ENCODE results near the gene LMF1. TPM values are rescaled to one million over a fixed set of nuclear protein-coding genes. Genes with fewer than 3 reads are reported as not detected.
A peak's percentile ranks its signal among the peaks of the same experiment; 100 is the strongest.

The LMF1 gene
- total RNA-seq, 1 donor: 35.8 TPM

GRCh38 chr16:939941-940340, 30.8 kb downstream of the LMF1 start:
- DNase-seq (ENCODE audit: insufficient read length, low spot score, missing footprints): peak; percentile 31
- H4K20me1 ChIP-seq (ENCODE audit: insufficient read depth, low read length): no peaks in the 10 kb centered on the region
- H3K79me2 ChIP-seq (ENCODE audit: insufficient read depth, low read length): no peaks in the 10 kb centered on the region
- H3K36me3 ChIP-seq (ENCODE audit: insufficient read depth, low read length): no peaks in the 10 kb centered on the region
- H3K27me3 ChIP-seq (ENCODE audit: insufficient read depth, low read length): no peaks in the 10 kb centered on the region
- H3K4me1 ChIP-seq (ENCODE audit: insufficient read depth, low read length): no peaks in the 10 kb centered on the region
- no peak overlapping the region for H3K4me2 ChIP-seq (ENCODE audit: insufficient read depth, low read length)
- no peak overlapping the region for H2AFZ ChIP-seq (ENCODE audit: low read length)
- no peak overlapping the region for H3K4me3 ChIP-seq (ENCODE audit: insufficient read depth, low read length)
- TF ChIP-seq, protein P1, sequence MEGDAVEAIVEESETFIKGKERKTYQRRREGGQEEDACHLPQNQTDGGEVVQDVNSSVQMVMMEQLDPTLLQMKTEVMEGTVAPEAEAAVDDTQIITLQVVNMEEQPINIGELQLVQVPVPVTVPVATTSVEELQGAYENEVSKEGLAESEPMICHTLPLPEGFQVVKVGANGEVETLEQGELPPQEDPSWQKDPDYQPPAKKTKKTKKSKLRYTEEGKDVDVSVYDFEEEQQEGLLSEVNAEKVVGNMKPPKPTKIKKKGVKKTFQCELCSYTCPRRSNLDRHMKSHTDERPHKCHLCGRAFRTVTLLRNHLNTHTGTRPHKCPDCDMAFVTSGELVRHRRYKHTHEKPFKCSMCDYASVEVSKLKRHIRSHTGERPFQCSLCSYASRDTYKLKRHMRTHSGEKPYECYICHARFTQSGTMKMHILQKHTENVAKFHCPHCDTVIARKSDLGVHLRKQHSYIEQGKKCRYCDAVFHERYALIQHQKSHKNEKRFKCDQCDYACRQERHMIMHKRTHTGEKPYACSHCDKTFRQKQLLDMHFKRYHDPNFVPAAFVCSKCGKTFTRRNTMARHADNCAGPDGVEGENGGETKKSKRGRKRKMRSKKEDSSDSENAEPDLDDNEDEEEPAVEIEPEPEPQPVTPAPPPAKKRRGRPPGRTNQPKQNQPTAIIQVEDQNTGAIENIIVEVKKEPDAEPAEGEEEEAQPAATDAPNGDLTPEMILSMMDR (IDR thresholded peaks at IDR 0.05; ENCODE audit: extremely low read depth, low read depth, low read length): no peak
- no peak overlapping the region for H3K27ac ChIP-seq (ENCODE audit: low read depth, low read length)
- peaks cover 3% of the 10 kb centered on the region for H3K9me3 ChIP-seq (ENCODE audit: low read depth, low read length)

DNA sequence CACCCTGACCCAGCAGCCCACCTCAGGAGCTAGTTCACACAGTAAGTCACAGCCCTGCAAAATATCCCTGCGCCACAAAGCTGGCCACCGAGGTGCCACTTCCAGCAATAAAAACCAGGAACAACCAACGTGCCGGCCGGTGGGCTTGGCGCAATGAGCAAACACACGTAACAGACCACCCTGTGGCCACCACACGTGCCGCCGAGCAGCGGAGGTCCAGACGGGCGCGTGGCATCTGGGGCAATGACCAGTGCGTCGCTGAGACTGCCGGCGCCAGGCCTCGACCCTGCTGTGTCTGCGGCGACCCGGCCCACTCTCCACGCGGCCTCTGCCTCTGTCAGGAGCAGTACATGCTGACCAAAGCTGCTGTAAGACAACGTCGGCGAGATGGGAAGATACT, 31.5 kb downstream of the LMF1 start:
- H3K4me1 ChIP-seq (ENCODE audit: insufficient read depth, low read length): no peaks in the 10 kb centered on the region
- DNase-seq (ENCODE audit: insufficient read length, low spot score, missing footprints): peak; percentile 27
- peaks cover 3% of the 10 kb centered on the region for H3K9me3 ChIP-seq (ENCODE audit: low read depth, low read length)
- no peaks in the 10 kb centered on the region for H3K27me3 ChIP-seq (ENCODE audit: insufficient read depth, low read length)
- no peak overlapping the region for H2AFZ ChIP-seq (ENCODE audit: low read length)
- no peaks in the 10 kb centered on the region for H3K79me2 ChIP-seq (ENCODE audit: insufficient read depth, low read length)
- H3K36me3 ChIP-seq (ENCODE audit: insufficient read depth, low read length): no peaks in the 10 kb centered on the region
- no peak overlapping the region for H3K4me3 ChIP-seq (ENCODE audit: insufficient read depth, low read length)
- TF ChIP-seq, protein P1 (IDR thresholded peaks at IDR 0.05; ENCODE audit: extremely low read depth, low read depth, low read length): no peak
- H3K4me2 ChIP-seq (ENCODE audit: insufficient read depth, low read length): no peak overlapping the region
- no peak overlapping the region for H3K27ac ChIP-seq (ENCODE audit: low read depth, low read length)
- no peaks in the 10 kb centered on the region for H4K20me1 ChIP-seq (ENCODE audit: insufficient read depth, low read length)

- Histone ChIP-seq H3K4me1 (ENCODE audit: insufficient read depth, low read length) (no peaks in the 10 kb centered on the region), H4K20me1 (ENCODE audit: insufficient read depth, low read length) (no peaks in the 10 kb centered on the region), H3K27ac (ENCODE audit: low read depth, low read length) (no peak overlapping the region), H3K4me2 (ENCODE audit: insufficient read depth, low read length) (no peak overlapping the region), H3K36me3 (ENCODE audit: insufficient read depth, low read length) (no peaks in the 10 kb centered on the region), H2AFZ (ENCODE audit: low read length) (no peak overlapping the region), H3K4me3 (ENCODE audit: insufficient read depth, low read length) (no peak overlapping the region), H3K79me2 (ENCODE audit: insufficient read depth, low read length) (no peaks in the 10 kb centered on the region), H3K9me3 (ENCODE audit: low read depth, low read length) (peaks cover 3% of the 10 kb centered on the region), H3K27me3 (ENCODE audit: insufficient read depth, low read length) (no peaks in the 10 kb centered on the region)
- TF ChIP-seq, protein P1 (IDR thresholded peaks at IDR 0.05; ENCODE audit: extremely low read depth, low read depth, low read length): no peak
- DNase-seq (ENCODE audit: insufficient read length, low spot score, missing footprints): peak; percentile 55
Observed at GRCh38 chr16:938752-939151, 32.0 kb downstream of the LMF1 start.

DNA sequence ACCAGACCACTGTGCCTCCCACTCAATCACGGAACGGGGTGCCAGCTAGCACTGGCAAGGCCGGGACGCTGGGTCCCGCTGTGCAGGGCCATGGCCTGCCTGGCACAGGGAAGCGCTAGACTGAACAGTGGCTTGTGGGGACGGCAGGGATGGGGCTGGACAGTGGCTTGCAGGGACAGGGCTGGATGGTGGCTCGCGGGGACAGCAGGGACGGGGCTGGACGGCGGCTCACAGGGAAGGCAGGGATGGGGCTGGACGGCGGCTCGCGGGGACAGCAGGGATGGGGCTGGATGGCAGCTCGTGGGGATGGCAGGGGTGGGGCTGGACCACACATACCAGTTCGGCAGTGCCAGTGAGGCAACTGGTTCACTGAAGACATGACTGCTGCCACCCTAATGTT, 32.6 kb downstream of the LMF1 start:
- peaks cover 3% of the 10 kb centered on the region for H3K9me3 ChIP-seq (ENCODE audit: low read depth, low read length)
- H3K4me1 ChIP-seq (ENCODE audit: insufficient read depth, low read length): no peaks in the 10 kb centered on the region
- TF ChIP-seq, protein P1 (IDR thresholded peaks at IDR 0.05; ENCODE audit: extremely low read depth, low read depth, low read length): no peak
- no peak overlapping the region for H3K4me2 ChIP-seq (ENCODE audit: insufficient read depth, low read length)
- H3K27ac ChIP-seq (ENCODE audit: low read depth, low read length): no peak overlapping the region
- H4K20me1 ChIP-seq (ENCODE audit: insufficient read depth, low read length): no peaks in the 10 kb centered on the region
- DNase-seq (ENCODE audit: insufficient read length, low spot score, missing footprints): peak; percentile 25
- no peak overlapping the region for H3K4me3 ChIP-seq (ENCODE audit: insufficient read depth, low read length)
- H2AFZ ChIP-seq (ENCODE audit: low read length): no peak overlapping the region
- no peaks in the 10 kb centered on the region for H3K36me3 ChIP-seq (ENCODE audit: insufficient read depth, low read length)
- H3K79me2 ChIP-seq (ENCODE audit: insufficient read depth, low read length): no peaks in the 10 kb centered on the region
- no peaks in the 10 kb centered on the region for H3K27me3 ChIP-seq (ENCODE audit: insufficient read depth, low read length)

All from osteoblast (primary cell).